ENCODE results near the gene TEF.

DNA sequence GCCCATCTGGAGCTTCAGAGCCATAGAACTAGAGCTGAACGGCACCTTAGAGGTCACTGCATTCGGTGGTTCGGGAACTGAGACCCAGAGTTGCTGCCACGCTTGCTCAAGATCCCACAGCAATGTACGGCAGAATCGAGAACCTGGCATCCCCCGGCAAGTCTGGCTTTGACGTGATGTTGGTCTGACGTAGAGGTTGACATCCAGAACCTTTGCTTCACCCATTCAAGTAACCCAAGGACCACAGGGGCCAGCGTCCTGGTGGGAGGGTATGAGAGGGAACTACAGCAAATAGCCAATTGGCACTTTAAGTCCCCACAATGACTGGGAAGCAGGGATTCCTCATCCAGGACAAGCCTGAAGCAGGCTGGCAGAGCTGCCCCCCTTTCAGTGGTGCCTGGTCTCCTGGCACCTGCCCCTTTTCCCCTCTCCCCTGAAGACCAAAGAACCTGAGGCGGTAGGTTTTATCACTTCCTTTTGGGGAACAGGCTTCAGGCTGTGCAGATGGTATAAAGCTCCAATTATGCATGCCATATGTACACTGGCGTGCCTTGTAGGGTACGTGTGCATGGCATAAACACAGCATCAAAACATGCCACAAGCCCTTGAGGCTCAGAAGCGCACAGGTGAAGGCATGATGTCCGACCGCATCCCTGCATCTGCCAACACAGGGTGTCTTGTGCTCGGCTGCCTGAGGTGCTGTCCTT is 15.3 kb upstream of the TEF start:
- TF ChIP-seq, protein P1, sequence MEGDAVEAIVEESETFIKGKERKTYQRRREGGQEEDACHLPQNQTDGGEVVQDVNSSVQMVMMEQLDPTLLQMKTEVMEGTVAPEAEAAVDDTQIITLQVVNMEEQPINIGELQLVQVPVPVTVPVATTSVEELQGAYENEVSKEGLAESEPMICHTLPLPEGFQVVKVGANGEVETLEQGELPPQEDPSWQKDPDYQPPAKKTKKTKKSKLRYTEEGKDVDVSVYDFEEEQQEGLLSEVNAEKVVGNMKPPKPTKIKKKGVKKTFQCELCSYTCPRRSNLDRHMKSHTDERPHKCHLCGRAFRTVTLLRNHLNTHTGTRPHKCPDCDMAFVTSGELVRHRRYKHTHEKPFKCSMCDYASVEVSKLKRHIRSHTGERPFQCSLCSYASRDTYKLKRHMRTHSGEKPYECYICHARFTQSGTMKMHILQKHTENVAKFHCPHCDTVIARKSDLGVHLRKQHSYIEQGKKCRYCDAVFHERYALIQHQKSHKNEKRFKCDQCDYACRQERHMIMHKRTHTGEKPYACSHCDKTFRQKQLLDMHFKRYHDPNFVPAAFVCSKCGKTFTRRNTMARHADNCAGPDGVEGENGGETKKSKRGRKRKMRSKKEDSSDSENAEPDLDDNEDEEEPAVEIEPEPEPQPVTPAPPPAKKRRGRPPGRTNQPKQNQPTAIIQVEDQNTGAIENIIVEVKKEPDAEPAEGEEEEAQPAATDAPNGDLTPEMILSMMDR (IDR thresholded peaks at IDR 0.05; ENCODE audit: insufficient read depth, low read length): no peak
- TF ChIP-seq GABPA (IDR thresholded peaks at IDR 0.05; ENCODE audit: low read depth): no peak
- peak; percentile 8; the same call in 1 of the 2 replicates for TF ChIP-seq SPI1 (IDR thresholded peaks at IDR 0.05; ENCODE audit: borderline replicate concordance, low read depth)
- TF ChIP-seq, protein P2, sequence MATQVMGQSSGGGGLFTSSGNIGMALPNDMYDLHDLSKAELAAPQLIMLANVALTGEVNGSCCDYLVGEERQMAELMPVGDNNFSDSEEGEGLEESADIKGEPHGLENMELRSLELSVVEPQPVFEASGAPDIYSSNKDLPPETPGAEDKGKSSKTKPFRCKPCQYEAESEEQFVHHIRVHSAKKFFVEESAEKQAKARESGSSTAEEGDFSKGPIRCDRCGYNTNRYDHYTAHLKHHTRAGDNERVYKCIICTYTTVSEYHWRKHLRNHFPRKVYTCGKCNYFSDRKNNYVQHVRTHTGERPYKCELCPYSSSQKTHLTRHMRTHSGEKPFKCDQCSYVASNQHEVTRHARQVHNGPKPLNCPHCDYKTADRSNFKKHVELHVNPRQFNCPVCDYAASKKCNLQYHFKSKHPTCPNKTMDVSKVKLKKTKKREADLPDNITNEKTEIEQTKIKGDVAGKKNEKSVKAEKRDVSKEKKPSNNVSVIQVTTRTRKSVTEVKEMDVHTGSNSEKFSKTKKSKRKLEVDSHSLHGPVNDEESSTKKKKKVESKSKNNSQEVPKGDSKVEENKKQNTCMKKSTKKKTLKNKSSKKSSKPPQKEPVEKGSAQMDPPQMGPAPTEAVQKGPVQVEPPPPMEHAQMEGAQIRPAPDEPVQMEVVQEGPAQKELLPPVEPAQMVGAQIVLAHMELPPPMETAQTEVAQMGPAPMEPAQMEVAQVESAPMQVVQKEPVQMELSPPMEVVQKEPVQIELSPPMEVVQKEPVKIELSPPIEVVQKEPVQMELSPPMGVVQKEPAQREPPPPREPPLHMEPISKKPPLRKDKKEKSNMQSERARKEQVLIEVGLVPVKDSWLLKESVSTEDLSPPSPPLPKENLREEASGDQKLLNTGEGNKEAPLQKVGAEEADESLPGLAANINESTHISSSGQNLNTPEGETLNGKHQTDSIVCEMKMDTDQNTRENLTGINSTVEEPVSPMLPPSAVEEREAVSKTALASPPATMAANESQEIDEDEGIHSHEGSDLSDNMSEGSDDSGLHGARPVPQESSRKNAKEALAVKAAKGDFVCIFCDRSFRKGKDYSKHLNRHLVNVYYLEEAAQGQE (IDR thresholded peaks at IDR 0.05; ENCODE audit: insufficient replicate concordance, low read depth): no peak
